ENCODE measurements around the gene OBSCN.

Gene OBSCN

DNA sequence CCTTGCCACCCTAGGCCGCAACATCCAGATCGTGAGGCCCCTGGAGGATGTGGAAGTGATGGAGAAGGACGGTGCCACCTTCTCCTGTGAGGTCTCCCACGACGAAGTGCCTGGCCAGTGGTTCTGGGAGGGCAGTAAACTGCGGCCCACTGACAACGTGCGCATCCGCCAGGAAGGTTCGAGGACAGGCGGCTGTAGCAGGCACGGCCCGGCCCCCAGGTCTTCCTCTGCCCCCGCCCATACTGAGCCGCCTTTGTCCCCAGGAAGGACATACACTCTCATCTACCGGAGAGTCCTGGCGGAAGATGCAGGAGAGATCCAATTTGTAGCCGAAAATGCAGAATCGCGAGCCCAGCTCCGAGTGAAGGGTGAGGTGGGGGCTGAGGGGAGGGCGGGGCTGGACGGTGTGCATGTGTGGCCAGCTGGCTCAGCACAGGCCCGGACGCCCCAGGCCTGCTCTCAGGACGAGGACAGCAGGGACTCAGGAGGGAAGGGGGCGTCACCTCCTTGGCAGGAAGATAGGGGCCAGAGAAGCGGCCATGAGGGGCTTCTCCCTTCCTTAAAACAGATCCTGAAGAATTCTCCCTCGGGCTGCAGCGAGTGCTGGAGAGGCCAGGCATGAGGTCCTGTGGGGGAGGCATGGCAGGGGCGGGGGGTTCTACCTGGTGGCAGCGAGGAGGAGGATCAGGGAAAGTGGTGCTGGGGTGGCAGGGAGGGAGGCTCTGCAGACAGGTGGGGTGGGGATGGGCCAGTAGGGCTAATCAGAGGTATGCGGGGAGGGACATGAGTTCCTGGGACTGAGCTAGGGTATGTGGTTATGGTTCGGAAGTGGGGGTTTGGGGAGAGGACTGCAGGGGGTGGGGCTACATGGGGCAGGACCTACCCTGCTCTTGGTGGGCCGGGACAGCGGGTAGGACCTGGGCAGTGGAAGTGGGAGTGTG, 69.9 kb downstream of the OBSCN start:
- DNase-seq = no peak

DNA sequence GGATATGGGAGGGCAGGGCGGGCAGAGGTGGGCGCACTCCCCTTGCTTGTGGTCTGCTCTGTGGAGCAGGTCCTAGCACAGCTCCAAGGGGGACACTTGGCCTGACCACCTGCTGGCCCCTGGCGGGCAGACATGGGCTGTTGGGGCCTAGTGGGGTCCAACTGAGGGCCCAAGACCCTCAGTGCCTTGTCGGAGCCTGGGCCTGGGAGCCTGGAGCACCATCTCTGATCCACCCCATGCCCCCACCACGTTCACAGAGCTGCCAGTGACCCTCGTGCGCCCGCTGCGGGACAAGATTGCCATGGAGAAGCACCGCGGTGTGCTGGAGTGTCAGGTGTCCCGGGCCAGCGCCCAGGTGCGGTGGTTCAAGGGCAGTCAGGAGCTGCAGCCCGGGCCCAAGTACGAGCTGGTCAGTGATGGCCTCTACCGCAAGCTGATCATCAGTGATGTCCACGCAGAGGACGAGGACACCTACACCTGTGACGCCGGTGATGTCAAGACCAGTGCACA, 70.6 kb downstream of the OBSCN start:
- no peak for DNase-seq

DNA sequence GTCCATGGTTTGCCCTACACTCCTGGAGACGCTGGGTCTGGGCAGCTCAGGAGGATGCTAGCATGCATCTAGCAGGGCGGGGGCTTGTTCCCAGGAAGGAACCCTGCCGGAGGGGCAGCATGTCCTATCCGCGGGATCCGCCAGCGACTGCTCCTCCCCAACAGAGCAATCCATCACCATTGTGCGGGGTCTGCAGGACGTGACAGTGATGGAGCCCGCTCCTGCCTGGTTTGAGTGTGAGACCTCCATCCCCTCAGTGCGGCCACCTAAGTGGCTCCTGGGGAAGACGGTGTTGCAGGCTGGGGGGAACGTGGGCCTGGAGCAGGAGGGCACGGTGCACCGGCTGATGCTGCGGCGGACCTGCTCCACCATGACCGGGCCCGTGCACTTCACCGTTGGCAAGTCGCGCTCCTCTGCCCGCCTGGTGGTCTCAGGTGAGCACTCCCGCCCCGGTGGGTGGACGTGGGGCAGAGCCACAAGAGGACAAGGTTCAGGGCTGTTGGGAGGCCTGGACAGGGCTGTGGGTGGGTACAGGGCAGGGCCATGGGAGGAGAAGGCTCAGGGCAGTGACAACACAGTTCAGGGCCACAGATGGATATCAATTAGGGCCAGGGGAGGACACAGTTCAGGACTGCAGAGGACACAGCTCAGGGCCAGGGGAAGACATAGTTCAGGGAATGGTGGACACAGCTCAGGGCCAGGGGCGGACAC, 71.3 kb downstream of the OBSCN start:
- DNase-seq = no peak

DNA sequence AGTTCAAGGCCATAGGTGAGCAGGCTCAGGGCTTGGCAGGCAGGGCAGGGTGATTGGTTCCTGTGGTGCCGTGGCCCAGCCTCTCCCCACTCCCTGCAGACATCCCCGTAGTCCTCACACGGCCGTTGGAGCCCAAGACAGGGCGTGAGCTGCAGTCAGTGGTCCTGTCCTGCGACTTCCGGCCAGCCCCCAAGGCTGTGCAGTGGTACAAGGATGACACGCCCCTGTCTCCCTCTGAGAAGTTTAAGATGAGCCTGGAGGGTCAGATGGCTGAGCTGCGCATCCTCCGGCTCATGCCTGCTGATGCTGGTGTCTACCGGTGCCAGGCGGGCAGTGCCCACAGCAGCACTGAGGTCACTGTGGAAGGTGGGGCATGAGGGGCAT, 71.9 kb downstream of the OBSCN start:
- no peak for DNase-seq

DNA sequence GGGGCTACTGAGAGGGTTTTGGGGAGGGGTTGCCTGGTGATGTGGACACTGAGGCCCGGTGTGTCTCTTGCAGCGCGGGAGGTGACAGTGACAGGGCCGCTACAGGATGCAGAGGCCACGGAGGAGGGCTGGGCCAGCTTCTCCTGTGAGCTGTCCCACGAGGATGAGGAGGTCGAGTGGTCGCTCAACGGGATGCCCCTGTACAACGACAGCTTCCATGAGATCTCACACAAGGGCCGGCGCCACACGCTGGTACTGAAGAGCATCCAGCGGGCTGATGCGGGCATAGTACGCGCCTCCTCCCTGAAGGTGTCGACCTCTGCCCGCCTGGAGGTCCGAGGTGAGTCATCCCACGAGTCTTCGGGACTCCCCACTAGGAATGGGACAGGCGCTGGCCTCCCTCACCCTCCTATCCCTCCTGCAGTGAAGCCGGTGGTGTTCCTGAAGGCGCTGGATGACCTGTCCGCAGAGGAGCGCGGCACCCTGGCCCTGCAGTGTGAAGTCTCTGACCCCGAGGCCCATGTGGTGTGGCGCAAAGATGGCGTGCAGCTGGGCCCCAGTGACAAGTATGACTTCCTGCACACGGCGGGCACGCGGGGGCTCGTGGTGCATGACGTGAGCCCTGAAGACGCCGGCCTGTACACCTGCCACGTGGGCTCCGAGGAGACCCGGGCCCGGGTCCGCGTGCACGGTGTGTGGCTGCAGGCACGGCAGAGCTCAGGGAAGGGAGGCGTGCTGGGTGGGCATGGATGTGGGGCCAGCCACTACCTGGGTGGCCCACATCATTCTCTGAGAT, 72.5 kb downstream of the OBSCN start:
- DNase-seq = no peak

DNA sequence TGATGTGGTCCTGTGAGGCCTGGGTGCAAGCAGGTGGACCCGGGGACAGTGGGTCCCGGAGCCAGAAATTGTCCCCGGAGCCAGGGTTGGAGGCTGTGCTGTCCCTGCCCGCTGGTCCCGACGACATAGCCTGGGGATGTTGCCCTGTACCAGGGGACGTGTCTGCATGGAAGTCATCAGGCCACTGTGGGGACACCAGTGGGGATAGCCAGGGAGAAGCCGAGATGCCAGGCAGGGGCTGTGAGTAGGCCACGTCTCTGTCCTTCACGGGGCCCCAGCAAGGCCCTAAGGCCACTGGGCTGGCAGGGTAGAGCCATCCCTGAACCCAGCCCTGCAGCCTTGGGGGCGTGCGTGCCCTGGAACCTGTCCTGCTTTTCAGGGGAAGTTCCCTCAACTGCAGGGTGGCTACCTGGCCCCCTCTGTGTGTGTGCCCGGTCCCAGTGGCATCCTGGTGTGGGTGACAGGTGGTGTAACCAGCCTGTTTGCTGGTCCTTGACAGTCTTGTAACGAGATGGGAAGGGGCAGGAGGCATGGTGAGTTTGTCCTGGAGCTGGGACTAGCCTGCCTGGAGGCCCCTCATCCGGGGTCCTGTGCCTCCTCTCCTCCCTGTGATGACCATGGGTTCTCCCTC, 73.2 kb downstream of the OBSCN start:
- DNase-seq = no peak

DNA sequence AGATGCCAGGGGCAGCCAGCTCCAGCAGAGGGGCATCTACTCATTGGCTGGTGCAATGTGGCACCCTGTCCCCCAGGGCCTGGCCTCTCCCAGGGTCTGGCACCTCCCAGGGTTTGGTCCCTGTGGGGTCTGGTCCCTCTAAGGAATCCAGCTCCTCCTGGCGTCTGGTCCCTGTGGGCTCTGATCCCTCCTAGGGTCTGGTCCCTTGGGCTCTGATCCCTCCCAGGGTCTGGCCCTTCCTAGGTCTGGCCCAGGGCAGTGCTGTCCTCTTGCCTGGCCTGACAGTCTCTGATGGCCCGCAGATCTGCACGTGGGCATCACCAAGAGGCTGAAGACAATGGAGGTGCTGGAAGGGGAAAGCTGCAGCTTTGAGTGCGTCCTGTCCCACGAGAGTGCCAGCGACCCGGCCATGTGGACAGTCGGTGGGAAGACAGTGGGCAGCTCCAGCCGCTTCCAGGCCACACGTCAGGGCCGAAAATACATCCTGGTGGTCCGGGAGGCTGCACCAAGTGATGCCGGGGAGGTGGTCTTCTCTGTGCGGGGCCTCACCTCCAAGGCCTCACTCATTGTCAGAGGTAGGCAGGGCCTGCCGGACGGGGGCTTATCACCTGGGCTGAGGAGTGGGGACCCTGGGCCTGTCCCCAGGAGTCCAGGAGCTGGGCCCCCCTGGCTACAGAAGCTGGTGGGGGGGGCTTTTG, 73.9 kb downstream of the OBSCN start:
- no peak for DNase-seq

DNA sequence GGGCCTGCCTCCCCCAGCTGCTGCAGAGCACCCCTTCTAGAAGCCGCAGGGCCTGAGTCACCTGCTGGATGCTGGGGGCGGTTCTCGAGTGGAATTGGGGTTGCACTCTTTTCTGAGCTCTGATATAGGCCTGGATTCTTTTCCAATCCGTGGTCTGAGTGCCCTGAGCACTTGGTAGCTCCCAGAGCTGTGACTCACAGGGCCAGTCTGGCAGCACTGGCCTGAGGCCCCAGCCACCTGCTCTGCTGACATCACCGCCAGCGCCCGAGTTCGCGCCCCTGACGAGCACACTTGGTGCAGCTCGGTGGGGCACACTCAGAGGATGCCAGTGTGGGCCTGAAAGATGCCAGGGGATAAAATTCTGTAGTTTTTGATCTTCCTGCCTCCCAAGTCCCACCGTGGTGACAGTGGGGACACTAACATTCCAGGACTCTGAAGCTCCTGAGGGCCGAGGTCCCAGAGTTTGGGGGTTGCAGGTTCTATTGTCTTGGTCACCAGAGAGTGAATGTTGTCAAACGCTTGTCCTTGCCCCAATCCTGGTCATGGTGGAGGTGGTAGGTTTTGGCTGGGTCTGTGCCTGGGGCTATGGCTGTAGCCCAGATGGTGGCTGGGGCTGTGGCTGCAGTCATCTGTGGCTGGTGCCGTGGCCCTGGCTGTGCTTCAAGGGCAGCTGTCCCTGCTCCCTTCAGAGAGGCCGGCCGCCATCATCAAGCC, 74.6 kb downstream of the OBSCN start:
- no peak for DNase-seq

DNA sequence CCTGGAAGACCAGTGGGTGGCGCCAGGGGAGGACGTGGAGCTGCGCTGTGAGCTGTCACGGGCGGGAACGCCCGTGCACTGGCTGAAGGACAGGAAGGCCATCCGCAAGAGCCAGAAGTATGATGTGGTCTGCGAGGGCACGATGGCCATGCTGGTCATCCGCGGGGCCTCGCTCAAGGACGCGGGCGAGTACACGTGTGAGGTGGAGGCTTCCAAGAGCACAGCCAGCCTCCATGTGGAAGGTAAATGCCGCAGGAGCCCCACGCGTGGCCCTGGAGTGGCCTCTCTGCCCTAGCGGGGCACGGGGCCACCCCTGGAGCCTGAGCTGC, 75.2 kb downstream of the OBSCN start:
- no peak for DNase-seq

DNA sequence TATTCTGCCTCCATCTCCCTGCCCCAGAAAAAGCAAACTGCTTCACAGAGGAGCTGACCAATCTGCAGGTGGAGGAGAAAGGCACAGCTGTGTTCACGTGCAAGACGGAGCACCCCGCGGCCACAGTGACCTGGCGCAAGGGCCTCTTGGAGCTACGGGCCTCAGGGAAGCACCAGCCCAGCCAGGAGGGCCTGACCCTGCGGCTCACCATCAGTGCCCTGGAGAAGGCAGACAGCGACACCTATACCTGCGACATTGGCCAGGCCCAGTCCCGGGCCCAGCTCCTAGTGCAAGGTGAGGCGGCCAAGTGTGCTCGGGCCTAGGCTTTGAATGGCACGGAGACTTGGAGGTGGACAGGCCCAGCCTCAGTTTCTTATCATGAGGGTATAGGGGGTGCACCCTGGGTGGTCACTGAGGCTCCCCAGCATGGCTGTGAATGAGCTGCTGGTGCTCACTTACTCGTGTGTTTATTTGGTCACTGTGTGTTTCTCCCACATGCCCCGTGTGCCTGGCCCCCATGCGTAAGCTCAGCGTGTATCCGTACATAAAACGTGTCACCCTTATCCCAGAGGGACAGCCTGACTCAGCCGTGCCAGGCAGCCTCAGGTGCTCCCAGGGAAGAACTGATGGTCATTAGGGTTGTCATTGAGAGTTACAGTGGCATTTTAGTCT, 75.8 kb downstream of the OBSCN start:
- DNase-seq = no peak

DNA sequence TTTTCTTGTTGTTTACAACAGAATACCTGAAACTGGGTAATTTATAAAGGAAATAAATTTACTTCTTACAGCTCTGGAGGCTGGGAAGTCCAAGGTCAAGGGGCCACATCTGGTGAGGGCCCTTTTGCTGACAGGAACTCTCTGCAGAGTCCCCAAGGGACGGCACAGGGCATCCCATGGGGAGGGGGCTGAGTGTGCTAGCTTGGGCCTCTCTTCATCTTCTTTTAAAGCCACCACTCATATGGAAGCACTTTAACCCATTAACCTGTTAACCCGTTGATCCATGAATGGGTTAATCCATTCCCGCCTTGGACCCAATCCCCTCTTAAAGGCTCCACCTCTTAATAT, 76.3 kb downstream of the OBSCN start:
- DNase-seq = no peak

DNA sequence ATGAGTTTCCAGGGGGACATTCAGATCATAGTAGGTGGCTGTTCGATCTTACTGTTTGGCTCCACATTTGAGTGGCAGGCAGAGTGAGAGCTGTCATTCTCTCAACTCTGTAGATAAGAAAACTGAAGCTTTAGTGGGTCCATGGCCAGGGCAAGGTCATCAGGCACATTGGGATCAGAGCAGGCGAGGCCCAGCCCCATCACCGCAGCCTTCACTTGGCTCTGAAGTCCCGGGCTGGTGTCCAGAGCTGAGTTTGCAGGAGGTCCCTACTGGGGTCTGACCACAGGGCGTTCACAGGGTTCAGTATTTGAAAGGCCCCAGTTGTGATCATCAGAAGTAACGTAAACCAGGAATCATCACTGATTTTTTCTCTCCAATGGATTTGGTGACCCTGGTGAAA, 76.7 kb downstream of the OBSCN start:
- no peak for DNase-seq

DNA sequence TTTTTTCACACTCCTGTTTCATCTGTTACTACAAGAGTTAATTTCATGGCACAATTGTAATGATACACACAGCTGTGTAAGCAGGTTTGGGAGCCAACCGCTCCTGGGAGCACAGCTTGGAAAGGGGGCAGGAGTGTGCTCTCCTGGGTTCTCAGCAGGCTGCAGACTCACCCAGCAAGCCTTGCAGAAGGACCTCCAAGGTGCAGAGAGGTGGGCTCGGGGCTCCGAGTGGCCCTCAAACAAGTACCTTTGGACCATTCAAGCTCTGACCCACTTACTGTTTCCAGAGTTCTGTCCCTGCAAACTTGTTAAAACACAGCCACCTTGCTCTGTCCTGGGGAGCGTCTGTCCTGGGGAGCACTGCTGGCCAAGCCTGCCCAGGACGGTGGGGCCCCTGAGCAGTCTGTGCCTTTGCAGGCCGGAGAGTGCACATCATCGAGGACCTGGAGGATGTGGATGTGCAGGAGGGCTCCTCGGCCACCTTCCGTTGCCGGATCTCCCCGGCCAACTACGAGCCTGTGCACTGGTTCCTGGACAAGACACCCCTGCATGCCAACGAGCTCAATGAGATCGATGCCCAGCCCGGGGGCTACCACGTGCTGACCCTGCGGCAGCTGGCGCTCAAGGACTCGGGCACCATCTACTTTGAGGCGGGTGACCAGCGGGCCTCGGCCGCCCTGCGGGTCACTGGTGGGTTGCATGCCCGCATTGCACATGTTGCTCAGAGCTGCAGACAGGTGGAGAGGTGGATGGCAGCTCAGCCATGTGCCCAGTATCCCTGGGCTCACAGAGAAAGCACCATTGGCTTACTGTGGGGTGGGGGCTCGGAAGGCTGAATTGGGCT, 78.0 kb downstream of the OBSCN start:
- DNase-seq = no peak

DNA sequence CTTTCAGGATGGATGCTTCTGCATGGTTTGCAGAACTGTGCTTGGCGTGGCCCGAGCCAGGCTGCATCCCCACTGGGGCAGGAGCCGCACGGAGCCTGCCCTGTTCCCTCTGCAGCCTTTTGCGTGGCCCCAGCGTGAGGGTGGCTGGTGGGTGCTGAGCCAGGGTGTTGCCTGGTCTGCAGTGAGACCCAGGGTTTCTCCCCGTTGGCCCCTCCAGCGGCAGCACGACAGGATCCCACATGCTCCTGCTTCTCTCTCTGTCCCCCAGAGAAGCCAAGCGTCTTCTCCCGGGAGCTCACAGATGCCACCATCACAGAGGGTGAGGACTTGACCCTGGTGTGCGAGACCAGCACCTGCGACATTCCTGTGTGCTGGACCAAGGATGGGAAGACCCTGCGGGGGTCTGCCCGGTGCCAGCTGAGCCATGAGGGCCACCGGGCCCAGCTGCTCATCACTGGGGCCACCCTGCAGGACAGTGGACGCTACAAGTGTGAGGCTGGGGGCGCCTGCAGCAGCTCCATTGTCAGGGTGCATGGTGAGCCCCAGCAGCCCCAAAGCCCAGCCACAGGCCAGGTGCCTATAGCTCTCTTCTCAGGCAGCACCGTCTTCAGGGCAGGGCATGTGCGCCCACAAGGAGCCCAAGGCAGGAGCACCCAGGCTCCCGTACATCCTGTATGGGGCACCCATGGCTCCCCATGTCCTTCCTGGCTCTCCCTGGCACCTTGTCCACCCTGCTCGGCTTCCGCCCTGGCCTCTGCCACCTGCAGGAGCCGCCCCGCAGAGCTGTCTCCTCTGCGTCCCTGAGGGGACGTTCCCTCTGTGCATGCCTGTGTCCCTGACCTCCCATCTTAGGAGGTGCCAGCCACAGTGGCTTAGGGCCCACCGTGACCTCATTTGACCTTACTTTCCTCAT, 78.9 kb downstream of the OBSCN start:
- DNase-seq = no peak

DNA sequence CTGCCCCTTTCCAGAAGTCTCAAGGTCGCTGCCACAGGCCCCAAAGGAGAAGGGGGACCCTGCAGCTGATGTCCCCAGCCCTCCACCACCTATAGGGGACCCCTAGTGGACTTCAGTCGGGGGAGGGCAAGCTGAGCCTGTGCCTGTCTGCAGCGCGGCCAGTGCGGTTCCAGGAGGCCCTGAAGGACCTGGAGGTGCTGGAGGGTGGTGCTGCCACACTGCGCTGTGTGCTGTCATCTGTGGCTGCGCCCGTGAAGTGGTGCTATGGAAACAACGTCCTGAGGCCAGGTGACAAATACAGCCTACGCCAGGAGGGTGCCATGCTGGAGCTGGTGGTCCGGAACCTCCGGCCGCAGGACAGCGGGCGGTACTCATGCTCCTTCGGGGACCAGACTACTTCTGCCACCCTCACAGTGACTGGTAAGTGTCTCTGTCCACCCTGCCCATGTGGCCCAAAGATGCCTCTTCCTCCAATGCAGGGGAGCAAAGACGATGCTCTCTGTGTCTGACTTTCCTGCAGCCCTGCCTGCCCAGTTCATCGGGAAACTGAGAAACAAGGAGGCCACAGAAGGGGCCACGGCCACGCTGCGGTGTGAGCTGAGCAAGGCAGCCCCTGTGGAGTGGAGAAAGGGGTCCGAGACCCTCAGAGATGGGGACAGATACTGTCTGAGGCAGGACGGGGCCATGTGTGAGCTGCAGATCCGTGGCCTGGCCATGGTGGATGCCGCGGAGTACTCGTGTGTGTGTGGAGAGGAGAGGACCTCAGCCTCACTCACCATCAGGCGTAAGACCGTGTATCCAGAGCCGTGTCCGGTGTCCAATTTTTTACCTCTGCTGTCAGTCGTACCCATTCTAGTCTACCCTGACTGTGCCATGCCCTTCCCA, 79.9 kb downstream of the OBSCN start:
- no peak for DNase-seq

DNA sequence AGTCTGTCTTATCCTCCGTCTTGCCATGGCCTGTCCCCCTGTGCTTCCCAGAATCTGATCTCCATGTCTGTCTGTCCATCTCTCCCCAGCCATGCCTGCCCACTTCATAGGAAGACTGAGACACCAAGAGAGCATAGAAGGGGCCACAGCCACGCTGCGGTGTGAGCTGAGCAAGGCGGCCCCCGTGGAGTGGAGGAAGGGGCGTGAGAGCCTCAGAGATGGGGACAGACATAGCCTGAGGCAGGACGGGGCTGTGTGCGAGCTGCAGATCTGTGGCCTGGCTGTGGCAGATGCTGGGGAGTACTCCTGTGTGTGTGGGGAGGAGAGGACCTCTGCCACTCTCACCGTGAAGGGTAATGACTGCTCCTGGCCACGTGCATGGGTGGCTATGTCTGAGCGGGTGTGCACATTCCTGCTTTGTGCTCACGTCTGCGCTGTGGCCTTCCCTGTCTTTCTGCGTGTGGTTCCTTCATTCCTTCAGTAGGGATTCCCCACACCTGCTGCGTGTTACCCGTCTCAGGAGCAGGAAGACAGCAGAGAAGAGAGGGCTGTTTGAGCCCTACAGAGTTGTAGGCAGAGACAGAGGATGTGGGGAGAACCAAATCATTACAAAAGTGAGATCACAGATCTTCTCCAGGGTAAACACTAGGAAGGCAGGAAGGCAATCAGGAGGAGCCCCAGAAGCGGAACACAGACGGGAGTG, 80.8 kb downstream of the OBSCN start:
- no peak for DNase-seq

DNA sequence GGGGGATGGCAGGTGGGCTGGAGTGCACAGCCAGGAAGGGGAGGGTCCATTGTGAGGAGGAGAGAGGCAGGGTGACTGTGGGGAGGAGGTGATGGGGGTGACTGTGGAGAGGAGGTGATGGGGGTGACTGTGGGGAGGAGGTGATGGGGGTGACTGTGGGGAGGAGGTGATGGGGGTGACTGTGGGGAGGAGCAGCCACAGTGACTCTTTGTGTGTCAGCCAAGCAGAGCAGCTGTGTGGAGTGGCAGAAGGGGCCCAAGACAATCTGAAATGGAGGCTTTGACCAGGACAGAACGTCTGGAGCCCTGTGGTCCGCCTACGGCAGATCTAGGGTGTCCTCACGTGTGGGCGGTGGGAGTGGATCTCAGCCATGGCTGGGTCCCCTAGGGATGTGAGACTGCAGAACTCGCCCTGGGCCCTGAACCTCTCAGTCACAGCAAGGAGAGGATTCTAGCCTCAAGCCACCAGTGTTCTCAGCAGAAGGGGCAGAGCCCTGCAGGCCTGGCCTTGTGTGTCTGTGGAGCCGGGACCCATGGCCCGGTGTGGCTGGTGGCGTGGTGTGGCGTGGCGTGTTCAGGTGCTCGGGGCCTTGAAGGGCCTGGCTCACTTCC, 81.5 kb downstream of the OBSCN start:
- DNase-seq = no peak

Measured in activated gamma-delta T cell (primary cell).